K562 (cell line): Measurements from ENCODE around the gene SUOX. TPM values are rescaled to one million over a fixed set of nuclear protein-coding genes. Genes with fewer than 3 reads are reported as not detected.

Experiments
- ETV1 ChIP-seq: fragments of 450-650 bp; conservative IDR thresholded peaks from 2 replicates; pipeline ENCODE4 v1.6.1; 2016; ENCODE audit warnings: missing genetic modification characterization, control low read depth, low read depth, missing compliant biosample characterization
- HMG20B ChIP-seq: fragments of 250-450 bp; sonication (Bioruptor Pico); IDR thresholded peaks from 2 replicates; pipeline ENCODE4 v1.5.0; 2021; ENCODE audit warnings: mild to moderate bottlenecking
- MYC ChIP-seq, 2 experiments: fragments of 250-450 bp in 1 of 2; sonication (Bioruptor Pico) in 1 of 2; IDR thresholded peaks; 2 replicates each; pipeline versions ENCODE4 v1.5.1 to v1.6.1; 2012 to 2021; ENCODE audit warnings: low read depth in 2 of 2, borderline replicate concordance in 1 of 2, improper control_type of control experiment in 1 of 2, low read length in 1 of 2, mild to moderate bottlenecking in 1 of 2, moderate library complexity in 1 of 2
- POLR2B ChIP-seq: fragments of 450-650 bp; IDR thresholded peaks from 2 replicates; pipeline ENCODE4 v1.6.1; 2018; ENCODE audit warnings: low read depth; ENCODE audit not compliant: partially characterized antibody
- SMAD2 ChIP-seq: fragments of 150-350 bp; IDR thresholded peaks from 2 replicates; pipeline ENCODE4 v1.6.1; 2014; ENCODE audit warnings: low read depth, mild to moderate bottlenecking, low read length
- SMARCA4 ChIP-seq: fragments of 450-650 bp; IDR thresholded peaks from 2 replicates; pipeline ENCODE4 v1.6.1; 2016
- SRF ChIP-seq, 2 experiments: fragments of 250-450, 450-650 bp in 1 of 2; sonication (Bioruptor Pico) in 1 of 2; sonication (generic) in 1 of 2; formaldehyde crosslinking; IDR thresholded peaks; 2 replicates each; pipeline versions ENCODE4 v1.5.0 to v1.5.1; 2020 to 2022; ENCODE audit warnings: mild to moderate bottlenecking in 1 of 2, missing genetic modification reagents in 1 of 2
- TSC22D4 ChIP-seq: fragments of 450-650 bp; IDR thresholded peaks from 2 replicates; pipeline ENCODE4 v1.6.1; 2016; ENCODE audit warnings: missing genetic modification characterization, missing biosample characterization, control low read depth
- UBTF ChIP-seq, 2 experiments: IDR thresholded peaks; 2 replicates each; pipeline ENCODE4 v1.6.1; 2012; ENCODE audit warnings: improper control_type of control experiment in 2 of 2, low read depth in 2 of 2, low read length in 2 of 2, borderline replicate concordance in 1 of 2
- ZBTB11 ChIP-seq, 3 experiments: fragments of 200-800 bp in 1 of 3; fragments of 250-450 bp in 1 of 3; fragments of 450-650 bp in 1 of 3; sonication (Bioruptor Pico) in 1 of 3; sonication (Bioruptor generic) in 1 of 3; formaldehyde crosslinking in 1 of 3; IDR thresholded peaks; 2 replicates each; pipeline versions ENCODE4 v1.6.1 to v1.8.0; 2016 to 2022; ENCODE audit warnings: mild to moderate bottlenecking in 2 of 3, missing genetic modification characterization in 2 of 3, missing compliant biosample characterization in 1 of 3, moderate library complexity in 1 of 3
- ZBTB5 ChIP-seq: fragments of 450-650 bp; IDR thresholded peaks from 2 replicates; pipeline ENCODE4 v1.6.1; 2017; ENCODE audit warnings: antibody characterized with exemption
- ZNF143 ChIP-seq: sonication (generic); formaldehyde crosslinking; IDR thresholded peaks from 2 replicates; pipeline ENCODE4 v1.9.0; 2022; ENCODE audit warnings: mild to moderate bottlenecking, missing genetic modification reagents
- ZNF174 ChIP-seq: fragments of 250-450 bp; sonication (Bioruptor Pico); IDR thresholded peaks from 2 replicates; pipeline ENCODE4 v1.4.0; 2020; ENCODE audit warnings: mild to moderate bottlenecking
- ZNF583 ChIP-seq: fragments of 250-450 bp; sonication (Bioruptor Pico); IDR thresholded peaks from 2 replicates; pipeline ENCODE4 v1.4.0; 2020
- polyA plus RNA-seq, 8 experiments: library from polyadenylated mRNA; depleted of rRNA in 4 of 8; stranded (reverse) in 5 of 8; unstranded in 3 of 8; fragments of >200 nt; fragmentation: Nextera tagmentation in 2 of 8; fragmentation: Illumina TruSeq in 1 of 8; extraction: Ambion mirVana in 2 of 8; extraction: Trizol in 1 of 8; gene quantifications; 2 replicates each; pipeline versions ENCODE4 v1.2.1 to v1.2.3, GENCODE V29; 2011 to 2014; ENCODE audit warnings: inconsistent platforms in 1 of 8, missing spikeins in 1 of 8
- total RNA-seq, 7 experiments: library from RNA; depleted of rRNA in 6 of 7; stranded (reverse); fragments of >200 nt in 6 of 7; fragmentation: Illumina TruSeq in 2 of 7; extraction: Trizol in 2 of 7; gene quantifications; 2 replicates each; pipeline versions ENCODE4 v1.2.1 to v1.2.3, GENCODE V29; 2011 to 2021; ENCODE audit warnings: low replicate concordance in 1 of 7
- TF ChIP-seq, protein P1 (sequence below), 2 experiments: fragments of 450-650 bp in 1 of 2; sonication (generic) in 1 of 2; formaldehyde crosslinking; conservative IDR thresholded peaks; 2 replicates each; pipeline versions ENCODE4 v1.4.0 to v1.8.1; 2020 to 2022; ENCODE audit warnings: mild to moderate bottlenecking in 1 of 2, missing genetic modification reagents in 1 of 2

Gene SUOX
- total and polyA plus RNA-seq, 9 of the 15 experiments (the other 6 are each of a cell fraction or from before 2014, with no cell fraction given), result 9.2 to 39.7 (median 25.4) TPM

- TF ChIP-seq ZBTB11 (CRISPR knock-in tag; IDR thresholded peaks at IDR 0.05) (peak in 2 of 3 experiments; percentile 35 to 67; a peak in 2 of 6 replicates), POLR2B (peak; percentile 58), ZNF583 (no peak), ETV1 (no peak), ZNF174 (CRISPR knock-in tag) (no peak), TSC22D4 (no peak), ZNF143 (CRISPR knock-in tag) (no peak), UBTF (IDR thresholded peaks at IDR 0.05; ENCODE audit: borderline replicate concordance in 1 of 2, low read depth in 2 of 2, low read length in 2 of 2) (no peak), HMG20B (no peak), ZBTB5 (peak; percentile 67; the same call in 1 of the 2 replicates), MYC (IDR thresholded peaks at IDR 0.05; ENCODE audit: low read depth, low read length) (no peak; the same call in 1 of the 2 replicates), MYC (CRISPR knock-in tag; IDR thresholded peaks at IDR 0.05; ENCODE audit: borderline replicate concordance, low read depth) (no peak), SMAD2 (no peak), SRF (CRISPR knock-in tag; IDR thresholded peaks at IDR 0.05) (no peak), SMARCA4 (no peak)
- TF ChIP-seq, protein P1, sequence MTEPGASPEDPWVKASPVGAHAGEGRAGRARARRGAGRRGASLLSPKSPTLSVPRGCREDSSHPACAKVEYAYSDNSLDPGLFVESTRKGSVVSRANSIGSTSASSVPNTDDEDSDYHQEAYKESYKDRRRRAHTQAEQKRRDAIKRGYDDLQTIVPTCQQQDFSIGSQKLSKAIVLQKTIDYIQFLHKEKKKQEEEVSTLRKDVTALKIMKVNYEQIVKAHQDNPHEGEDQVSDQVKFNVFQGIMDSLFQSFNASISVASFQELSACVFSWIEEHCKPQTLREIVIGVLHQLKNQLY (CRISPR knock-in tag; conservative IDR thresholded peaks at IDR 0.05), result no peak
These were observed at the start of gene SUOX (continued) for GRCh38 chr12:55996715-55997534.
